Endothelial cell of umbilical vein (primary cell): ENCODE results near the gene CCDC15. TPM values are rescaled to one million over a fixed set of nuclear protein-coding genes. Genes with fewer than 3 reads are reported as not detected.

ENCODE experiments used
- BruUV-seq: library from RNA; stranded (reverse); fragments of 400-500 nt; replicated peaks from 2 replicates; lab custom pipeline; 2021; lab: Mats Ljungman, UMichigan
- CTCF ChIA-PET: fragments of 300-600, 350-600 bp; sonication (Branson Sonifier 250); formaldehyde crosslinking; loops from one replicate; lab custom pipeline; 2021; ENCODE audit warnings: antibody characterized with exemption, inconsistent platforms; lab: Charles Lee
- POLR2A ChIA-PET: fragments of 300-600, 350-600 bp; sonication (Branson Sonifier 250); formaldehyde crosslinking; loops from one replicate; lab custom pipeline; 2021; ENCODE audit warnings: antibody characterized with exemption, inconsistent platforms; lab: Charles Lee
- DNase-seq: peaks from one replicate; pipeline ENCODE4 v3.0.0-alpha.2; 2011; ENCODE audit warnings: low read depth, low spot score
- FAIRE-seq: peaks from 2 replicates; lab custom pipeline; 2011; peaks lifted over from hg19 to GRCh38; lab: Jason Lieb, UNC
- H2AFZ ChIP-seq: 2 replicates; pipeline ENCODE4 v1.6.0; 2012; ENCODE audit warnings: low read depth, low read length, control low read depth, inconsistent platforms
- H3K27ac ChIP-seq: 2 replicates; pipeline ENCODE4 v1.5.1; 2011; ENCODE audit warnings: low read depth, mild to moderate bottlenecking, control low read depth, low read length, moderate library complexity; ENCODE audit not compliant: insufficient read depth
- H3K27me3 ChIP-seq, 2 experiments: 2 replicates each; pipeline versions ENCODE4 v1.6.0 to v1.6.1; 2011; ENCODE audit warnings: low read length in 2 of 2, mixed read lengths in 1 of 2; ENCODE audit not compliant: control insufficient read depth in 2 of 2, insufficient read depth in 2 of 2
- H3K36me3 ChIP-seq, 2 experiments: 2 replicates in 1 of 2; 3 replicates in 1 of 2; pipeline ENCODE4 v1.5.1; 2011; ENCODE audit warnings: low read length in 2 of 2, mild to moderate bottlenecking in 1 of 2, moderate library complexity in 1 of 2; ENCODE audit not compliant: control insufficient read depth in 2 of 2, insufficient read depth in 2 of 2; ENCODE audit errors: extremely low read depth in 1 of 2
- H3K4me1 ChIP-seq: 3 replicates; pipeline ENCODE4 v1.5.1; 2011; ENCODE audit warnings: mild to moderate bottlenecking, low read length; ENCODE audit not compliant: control insufficient read depth, insufficient read depth; ENCODE audit errors: extremely low read depth
- H3K4me2 ChIP-seq: 2 replicates; pipeline ENCODE4 v1.6.1; 2011; ENCODE audit warnings: low read length, control low read depth, mixed read lengths; ENCODE audit not compliant: insufficient read depth
- H3K4me3 ChIP-seq, 3 experiments: fragments of 200-600 bp in 1 of 3; sonication (generic), shearing (Covaris generic) in 1 of 3; replicated peaks in 1 of 3; 2 replicates each; pipeline ENCODE4 v1.5.1; 2011 to 2016; ENCODE audit warnings: control low read depth in 3 of 3, low read length in 3 of 3, mild to moderate bottlenecking in 2 of 3, inconsistent platforms in 1 of 3, low read depth in 1 of 3, moderate library complexity in 1 of 3; ENCODE audit not compliant: insufficient read depth in 1 of 3
- H3K79me2 ChIP-seq: 2 replicates; pipeline ENCODE4 v1.6.0; 2012; ENCODE audit warnings: low read length, inconsistent platforms; ENCODE audit not compliant: control insufficient read depth, insufficient read depth
- H3K9ac ChIP-seq: replicated peaks from 2 replicates; pipeline ENCODE3; 2011; ENCODE audit warnings: low read length, control low read depth; ENCODE audit not compliant: insufficient read depth; ENCODE audit errors: extremely low read depth
- H3K9me1 ChIP-seq: replicated peaks from 3 replicates; pipeline ENCODE4 v1.6.0; 2011; ENCODE audit warnings: mild to moderate bottlenecking, low read length; ENCODE audit not compliant: control insufficient read depth, insufficient read depth; ENCODE audit errors: extremely low read depth
- H3K9me3 ChIP-seq: replicated peaks from 2 replicates; pipeline ENCODE4 v1.5.1; 2012; ENCODE audit warnings: low read length, inconsistent platforms; ENCODE audit not compliant: control insufficient read depth, insufficient read depth
- H4K20me1 ChIP-seq: replicated peaks from 2 replicates; pipeline ENCODE3; 2011; ENCODE audit warnings: mild to moderate bottlenecking, low read length; ENCODE audit not compliant: control insufficient read depth, insufficient read depth; ENCODE audit errors: extremely low read depth
- EZH2 ChIP-seq: IDR thresholded peaks from 2 replicates; pipeline ENCODE4 v1.6.1; 2012; ENCODE audit warnings: borderline replicate concordance, low read depth, mild to moderate bottlenecking, moderate library complexity, low read length, inconsistent platforms; ENCODE audit not compliant: severe bottlenecking
- FOS ChIP-seq: IDR thresholded peaks from 2 replicates; pipeline ENCODE4 v1.6.1; 2011; ENCODE audit warnings: mild to moderate bottlenecking, low read length, moderate library complexity, borderline replicate concordance; ENCODE audit not compliant: insufficient read depth
- GATA2 ChIP-seq: IDR thresholded peaks from 2 replicates; pipeline ENCODE4 v1.7.0; 2011; ENCODE audit warnings: low read depth, mild to moderate bottlenecking, moderate library complexity, mixed read lengths, low read length; ENCODE audit not compliant: insufficient read length, insufficient read depth
- JUN ChIP-seq: IDR thresholded peaks from 2 replicates; pipeline ENCODE4 v1.6.1; 2011; ENCODE audit warnings: borderline replicate concordance, low read depth; ENCODE audit not compliant: insufficient read length, insufficient read depth
- MAX ChIP-seq: IDR thresholded peaks from 2 replicates; pipeline ENCODE4 v1.6.1; 2011; ENCODE audit not compliant: insufficient read depth, insufficient read length
- MYC ChIP-seq: IDR thresholded peaks from one replicate; pipeline ENCODE4 v1.6.1; 2011; ENCODE audit warnings: mild to moderate bottlenecking, low read depth, low read length
- POLR2A ChIP-seq: IDR thresholded peaks from 2 replicates; pipeline ENCODE4 v1.6.1; 2012; ENCODE audit warnings: low read depth, mild to moderate bottlenecking, control low read depth, low read length
- POLR2AphosphoS5 ChIP-seq: IDR thresholded peaks from 2 replicates; pipeline ENCODE4 v1.6.1; 2012; ENCODE audit warnings: low read depth, mild to moderate bottlenecking, control low read depth, low read length, moderate library complexity; ENCODE audit not compliant: insufficient read depth
- dilution Hi-C: fragments of 300-500 bp; cut with MboI; formaldehyde crosslinking; loops from one replicate; pipeline ENCODE4 v1.15.0; 2019; ENCODE audit warnings: low sequenced_read_pairs; ENCODE audit not compliant: extremely low pct_ligation_motif_present
- intact Hi-C: fragments of 100-400 bp; cut with micrococcal nuclease; formaldehyde crosslinking; loops from one replicate; pipeline ENCODE4 v1.10.0; 2022
- polyA plus RNA-seq, 4 experiments: library from polyadenylated mRNA; depleted of rRNA in 3 of 4; stranded (reverse) in 3 of 4; unstranded in 1 of 4; fragments of >200 nt; gene quantifications; 2 replicates each; pipeline versions ENCODE4 v1.2.1 to v1.2.3, GENCODE V29; 2011 to 2012; ENCODE audit warnings: missing spikeins in 1 of 4
- total RNA-seq: library from RNA; stranded (reverse); gene quantifications from 2 replicates; pipeline ENCODE4 v1.2.3, GENCODE V29; 2021
- TF ChIP-seq, protein P1 (sequence below), 2 donors: IDR thresholded peaks; 1 replicate in 1 of 2; 2 replicates in 1 of 2; pipeline ENCODE4 v1.5.1; 2011; ENCODE audit warnings: low read length in 2 of 2, mild to moderate bottlenecking in 2 of 2, moderate library complexity in 2 of 2, control low read depth in 1 of 2, inconsistent platforms in 1 of 2, low read depth in 1 of 2; ENCODE audit not compliant: insufficient read depth in 1 of 2; ENCODE audit errors: extremely low read depth in 1 of 2

Gene CCDC15
- total and polyA plus RNA-seq, 2 donors (not counting 3 experiments of a cell fraction or from before 2014, with no cell fraction given): 0.75 to 3.8 TPM

- Histone ChIP-seq H3K27ac (no peak overlapping the region), H3K9ac (no peak overlapping the region), H3K36me3 (no peaks in the 10 kb centered on the region), H3K4me3 (no peak overlapping the region), H2AFZ (no peak overlapping the region), H3K9me1 (no peaks in the 10 kb centered on the region), H3K79me2 (no peaks in the 10 kb centered on the region), H3K4me2 (no peak overlapping the region), H3K4me1 (peaks cover 12% of the 10 kb centered on the region), H4K20me1 (no peaks in the 10 kb centered on the region), H3K27me3 (no peaks in the 10 kb centered on the region), H3K9me3 (no peaks in the 10 kb centered on the region)
- ChIA-PET POLR2A (no interaction called here), CTCF (interaction anchor here (1.8 kb wide), 1 partner anchor 12 kb away, joined by 4 read pairs; no protein-coding TSS in a partner anchor)
- no peak for FAIRE-seq
- DNase-seq: no peak
- BruUV-seq: no TSS peak
- TF ChIP-seq MAX (no peak), JUN (no peak), POLR2A (no peak), FOS (no peak), POLR2AphosphoS5 (no peak), MYC (no peak), GATA2 (no peak), EZH2 (no peak)
- TF ChIP-seq, protein P1, sequence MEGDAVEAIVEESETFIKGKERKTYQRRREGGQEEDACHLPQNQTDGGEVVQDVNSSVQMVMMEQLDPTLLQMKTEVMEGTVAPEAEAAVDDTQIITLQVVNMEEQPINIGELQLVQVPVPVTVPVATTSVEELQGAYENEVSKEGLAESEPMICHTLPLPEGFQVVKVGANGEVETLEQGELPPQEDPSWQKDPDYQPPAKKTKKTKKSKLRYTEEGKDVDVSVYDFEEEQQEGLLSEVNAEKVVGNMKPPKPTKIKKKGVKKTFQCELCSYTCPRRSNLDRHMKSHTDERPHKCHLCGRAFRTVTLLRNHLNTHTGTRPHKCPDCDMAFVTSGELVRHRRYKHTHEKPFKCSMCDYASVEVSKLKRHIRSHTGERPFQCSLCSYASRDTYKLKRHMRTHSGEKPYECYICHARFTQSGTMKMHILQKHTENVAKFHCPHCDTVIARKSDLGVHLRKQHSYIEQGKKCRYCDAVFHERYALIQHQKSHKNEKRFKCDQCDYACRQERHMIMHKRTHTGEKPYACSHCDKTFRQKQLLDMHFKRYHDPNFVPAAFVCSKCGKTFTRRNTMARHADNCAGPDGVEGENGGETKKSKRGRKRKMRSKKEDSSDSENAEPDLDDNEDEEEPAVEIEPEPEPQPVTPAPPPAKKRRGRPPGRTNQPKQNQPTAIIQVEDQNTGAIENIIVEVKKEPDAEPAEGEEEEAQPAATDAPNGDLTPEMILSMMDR (IDR thresholded peaks at IDR 0.05; ENCODE audit: extremely low read depth in 1 of 2, insufficient read depth in 1 of 2, low read depth in 1 of 2, low read length in 2 of 2): no peak
- dilution Hi-C loops: no loop called here
- intact Hi-C loops: no loop called here
These were observed 127.2 kb downstream of the CCDC15 start for GRCh38 chr11:125081098-125081798.
